GM19023 (cell line): Measurements from ENCODE around the gene TNNC2.
"Not testable (repeated sequence)": the region's sequence is repeated elsewhere in the genome, so short reads cannot be mapped to it uniquely, and the experiment has no call there.

Experiments used
- ATAC-seq: cut with Tn5 transposase; IDR thresholded peaks from one replicate; pipeline ENCODE4 v1.9.1; 2021; ENCODE audit warnings: mild to moderate bottlenecking, moderate library complexity; ENCODE audit not compliant: unreplicated experiment

The TNNC2 gene

DNA sequence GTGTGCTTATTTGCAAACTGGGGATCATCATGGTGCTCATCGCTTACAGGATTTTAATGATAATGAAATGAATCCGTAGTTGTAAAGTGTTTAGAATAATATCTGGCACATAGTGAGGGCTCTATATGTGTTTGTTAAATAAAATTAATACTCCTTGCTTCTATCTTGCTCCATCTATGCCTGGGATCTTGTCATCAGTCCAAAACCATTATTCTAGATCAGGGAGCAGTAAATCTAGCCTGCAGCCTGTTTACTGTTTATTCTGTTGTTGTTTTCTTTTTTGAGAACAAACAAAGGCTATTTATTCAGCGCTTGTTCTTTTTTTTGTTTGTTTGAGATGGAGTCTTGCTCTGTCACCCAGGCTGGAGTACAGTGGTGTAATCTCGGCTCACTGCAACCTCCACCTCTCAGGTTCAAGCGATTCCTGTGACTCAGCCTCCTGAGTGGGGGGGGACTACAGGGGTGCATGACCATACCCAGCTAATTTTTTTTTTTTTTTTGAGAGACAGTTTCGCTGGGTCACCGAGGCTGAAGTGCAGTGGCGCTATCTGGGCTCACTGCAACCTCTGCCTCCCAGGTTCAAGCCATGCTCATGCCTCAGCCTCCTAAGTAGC, 22.0 kb upstream of the TNNC2 start:
- no peak for ATAC-seq

DNA sequence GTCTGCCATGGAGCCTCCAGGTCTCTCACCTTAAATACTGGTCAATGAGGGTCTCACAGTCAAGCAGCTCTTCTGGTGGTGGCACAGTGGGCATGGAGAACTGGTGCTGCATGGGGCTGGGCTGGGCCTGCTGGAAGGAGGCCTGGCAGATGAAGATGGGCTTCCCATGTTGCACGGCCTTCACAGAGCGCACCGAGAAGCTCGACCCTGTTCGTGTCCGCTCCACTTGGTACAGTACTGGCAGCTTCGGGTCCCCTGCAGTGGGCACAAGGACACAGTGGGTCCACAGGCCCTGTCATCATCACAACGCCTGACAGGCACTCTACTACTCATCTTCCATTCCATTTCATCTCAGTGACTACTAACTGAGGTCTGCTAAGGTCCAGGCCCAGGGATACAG, 21.3 kb upstream of the TNNC2 start:
- no peak for ATAC-seq

DNA sequence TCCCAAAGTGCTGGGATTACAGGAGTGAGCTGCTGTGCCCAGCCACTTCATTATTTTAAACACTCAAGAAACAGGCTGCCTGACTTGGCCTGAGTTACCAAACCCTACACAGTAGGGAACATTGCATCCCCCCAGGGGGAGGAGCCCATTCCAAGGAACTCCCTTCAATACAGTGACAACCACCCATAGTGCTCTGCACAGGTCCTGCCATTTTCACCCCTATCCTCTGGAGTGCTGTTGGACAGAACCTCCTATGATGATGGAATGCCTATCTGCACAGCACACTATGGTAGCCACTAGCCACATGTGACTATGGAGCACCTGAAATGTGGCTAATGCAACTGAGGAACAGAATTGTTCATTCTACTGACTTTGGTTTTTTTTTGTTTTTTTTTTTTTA, 18.3 kb upstream of the TNNC2 start:
- no peak for ATAC-seq

DNA sequence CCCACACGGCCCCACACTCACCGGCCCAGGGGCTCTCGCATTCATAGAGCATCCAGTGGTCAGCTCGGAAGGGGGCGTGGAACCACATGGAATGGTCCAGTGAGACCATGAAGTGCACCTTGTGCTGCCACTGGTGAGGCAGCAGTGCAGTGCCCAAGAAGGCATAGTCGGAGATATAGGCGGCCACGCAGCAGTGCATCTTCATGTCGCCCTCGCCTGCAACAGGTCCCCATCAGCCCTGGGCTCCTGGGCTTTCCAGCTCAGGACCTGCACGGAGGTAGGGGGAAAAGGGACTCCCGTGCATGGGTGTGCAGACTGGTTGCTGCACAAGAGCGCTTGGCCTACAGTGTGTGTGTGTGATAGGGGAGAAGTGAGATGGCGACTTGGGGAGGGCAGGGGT, 16.4 kb upstream of the TNNC2 start:
- no peak for ATAC-seq

DNA sequence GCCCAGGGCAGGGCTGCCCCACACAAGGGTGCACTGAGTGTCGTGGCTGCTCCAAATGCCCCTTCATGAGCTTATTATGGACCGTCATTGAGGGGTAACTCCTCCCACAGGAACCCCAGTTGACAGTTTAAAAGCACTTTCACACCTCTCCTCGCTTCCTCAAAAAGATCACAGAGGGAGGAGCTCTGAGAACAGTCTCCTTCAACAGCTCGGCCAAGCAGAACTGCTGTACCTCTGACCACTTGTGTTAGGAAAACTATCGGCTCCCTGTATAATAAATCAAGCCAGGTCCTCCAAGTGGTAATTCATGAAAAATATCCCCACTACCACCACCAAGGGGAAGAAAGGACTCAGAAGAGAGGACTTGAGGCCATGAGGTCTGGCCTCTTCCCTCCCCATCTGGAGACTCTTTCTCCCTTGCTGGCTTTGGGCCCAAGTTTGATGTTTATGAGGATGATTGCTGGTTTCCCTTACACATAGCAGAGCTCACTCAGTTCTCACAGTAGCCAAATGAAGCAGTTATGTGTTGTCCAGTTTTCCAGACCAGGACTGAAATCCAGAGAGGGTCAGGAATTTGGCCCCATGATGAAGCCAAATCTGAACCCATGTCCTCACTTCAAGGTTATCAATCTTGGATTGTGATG, 15.2 kb upstream of the TNNC2 start:
- no peak for ATAC-seq

DNA sequence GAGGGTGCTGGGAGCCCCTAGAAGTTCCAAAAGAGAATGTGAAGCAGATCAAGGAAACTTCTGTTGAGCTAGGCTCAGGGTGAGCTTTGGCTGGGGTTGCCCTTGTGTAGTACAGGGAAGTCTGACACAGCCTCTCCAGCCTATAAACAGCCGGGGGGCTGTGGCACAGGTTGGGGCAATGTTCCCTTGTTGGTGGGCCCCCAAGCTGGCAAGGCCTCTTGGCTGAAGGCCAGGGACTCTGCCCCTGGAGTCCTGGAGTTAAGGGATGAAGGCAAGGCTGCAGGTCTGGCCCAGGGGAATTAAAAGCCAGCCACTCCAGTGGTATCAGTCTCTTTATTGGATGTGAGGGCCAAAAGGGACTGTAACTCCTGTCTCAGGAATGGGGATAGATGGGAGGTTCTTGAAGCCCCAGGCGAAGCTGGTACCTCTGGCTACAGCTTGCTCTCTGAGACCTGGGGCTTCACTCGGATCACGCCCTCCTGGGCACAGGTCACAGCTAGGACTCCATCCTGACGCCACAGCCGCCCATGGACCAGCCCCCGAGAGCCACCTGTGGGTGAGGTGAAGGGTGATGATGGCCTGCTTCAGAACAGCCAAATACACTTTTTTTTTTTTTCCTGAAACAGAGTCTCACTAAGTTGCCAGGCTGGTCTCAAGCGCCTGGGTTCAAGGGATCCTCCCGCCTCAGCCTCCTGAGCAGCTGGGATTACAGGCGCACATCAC, 14.5 kb upstream of the TNNC2 start:
- no peak for ATAC-seq

DNA sequence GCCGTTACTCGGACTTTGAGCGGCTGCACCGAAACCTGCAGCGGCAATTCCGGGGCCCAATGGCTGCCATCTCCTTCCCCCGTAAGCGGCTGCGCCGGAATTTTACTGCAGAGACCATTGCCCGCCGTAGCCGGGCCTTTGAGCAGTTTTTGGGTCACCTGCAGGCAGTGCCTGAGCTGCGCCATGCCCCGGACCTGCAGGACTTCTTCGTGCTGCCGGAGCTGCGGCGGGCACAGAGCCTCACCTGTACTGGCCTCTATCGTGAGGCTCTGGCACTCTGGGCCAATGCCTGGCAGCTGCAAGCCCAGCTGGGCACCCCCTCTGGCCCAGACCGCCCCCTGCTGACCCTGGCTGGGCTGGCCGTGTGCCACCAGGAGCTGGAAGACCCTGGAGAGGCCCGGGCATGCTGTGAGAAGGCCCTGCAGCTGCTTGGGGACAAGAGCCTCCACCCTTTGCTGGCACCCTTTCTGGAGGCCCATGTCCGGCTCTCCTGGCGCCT, 13.6 kb upstream of the TNNC2 start:
- no peak for ATAC-seq

DNA sequence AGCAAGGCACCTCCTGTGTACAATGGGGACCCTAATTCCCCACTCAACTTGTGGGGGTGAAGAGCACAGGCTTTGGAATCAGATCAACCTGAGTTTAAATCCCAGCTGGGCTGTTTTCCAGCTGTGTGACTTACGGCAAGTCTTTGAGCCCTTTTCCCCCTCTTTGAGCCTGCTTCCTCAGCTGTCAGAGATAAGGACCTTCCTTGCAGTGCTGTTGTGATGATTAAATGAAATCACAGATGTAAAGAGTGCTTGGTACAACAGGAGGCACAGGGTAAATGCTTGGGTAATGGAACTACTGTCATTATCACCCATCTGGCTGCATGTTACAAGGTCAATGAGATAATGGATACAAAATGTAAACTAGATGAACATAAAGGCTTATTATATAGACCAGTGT, 9.7 kb upstream of the TNNC2 start:
- ATAC-seq: no peak

DNA sequence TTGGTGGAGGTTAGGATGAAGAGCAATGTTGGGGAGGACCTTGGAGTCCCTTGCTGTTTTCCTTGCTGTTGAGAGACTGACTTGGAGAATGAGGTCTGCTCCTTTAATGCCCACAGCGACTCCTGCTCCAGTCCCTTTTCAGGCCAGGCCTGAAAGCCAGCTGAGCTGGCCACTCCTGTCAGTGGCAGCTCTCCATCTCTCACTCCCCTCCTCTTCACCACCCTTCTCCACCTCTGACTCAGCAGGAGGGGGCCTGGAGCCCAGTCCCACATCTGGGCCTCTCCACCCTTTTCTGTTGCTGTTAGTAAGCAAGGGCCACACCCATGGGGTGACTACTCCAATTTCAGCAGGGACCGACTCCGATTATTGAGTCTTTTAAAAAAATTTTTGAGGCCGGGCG, 8.7 kb upstream of the TNNC2 start:
- ATAC-seq: no peak

DNA sequence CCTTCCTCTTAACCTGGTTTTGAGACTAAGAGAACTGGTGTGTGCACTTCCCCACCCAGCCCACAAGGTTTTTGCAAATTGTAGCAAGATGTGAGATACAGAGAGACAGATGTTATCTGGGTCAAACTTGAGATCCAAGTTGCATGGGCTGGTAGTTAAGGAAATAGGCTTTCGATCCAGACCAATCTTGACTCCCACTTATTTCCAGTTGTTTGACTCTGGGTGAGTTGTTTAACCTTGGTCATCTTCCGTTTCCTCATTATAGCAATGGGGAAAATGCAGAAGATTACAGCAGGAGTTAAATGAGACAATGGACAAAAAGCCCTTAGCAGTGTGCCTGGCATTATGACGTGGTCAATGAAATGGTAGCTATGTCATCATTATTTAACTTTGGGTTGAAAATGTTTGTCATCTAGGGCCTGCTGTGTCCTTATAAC, 8.2 kb upstream of the TNNC2 start:
- no peak for ATAC-seq

DNA sequence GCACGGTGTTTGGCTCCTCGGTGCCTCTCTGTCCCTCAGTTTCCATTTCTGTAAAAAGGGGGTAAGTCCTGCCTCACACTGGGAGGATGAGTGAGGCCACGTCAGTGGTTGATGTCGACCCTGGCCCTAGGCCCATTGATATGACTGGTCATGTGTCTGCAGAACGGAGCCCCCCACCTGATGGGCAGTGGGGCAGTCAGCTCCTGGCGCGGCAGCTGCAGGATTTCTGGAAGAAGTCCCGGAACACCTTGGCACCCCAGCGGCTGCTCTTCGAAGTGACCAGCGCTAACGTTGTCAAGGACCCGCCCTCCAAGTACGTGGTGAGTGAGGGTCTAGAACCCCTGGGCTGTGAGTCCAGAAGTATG, 7.7 kb upstream of the TNNC2 start:
- ATAC-seq: no peak

DNA sequence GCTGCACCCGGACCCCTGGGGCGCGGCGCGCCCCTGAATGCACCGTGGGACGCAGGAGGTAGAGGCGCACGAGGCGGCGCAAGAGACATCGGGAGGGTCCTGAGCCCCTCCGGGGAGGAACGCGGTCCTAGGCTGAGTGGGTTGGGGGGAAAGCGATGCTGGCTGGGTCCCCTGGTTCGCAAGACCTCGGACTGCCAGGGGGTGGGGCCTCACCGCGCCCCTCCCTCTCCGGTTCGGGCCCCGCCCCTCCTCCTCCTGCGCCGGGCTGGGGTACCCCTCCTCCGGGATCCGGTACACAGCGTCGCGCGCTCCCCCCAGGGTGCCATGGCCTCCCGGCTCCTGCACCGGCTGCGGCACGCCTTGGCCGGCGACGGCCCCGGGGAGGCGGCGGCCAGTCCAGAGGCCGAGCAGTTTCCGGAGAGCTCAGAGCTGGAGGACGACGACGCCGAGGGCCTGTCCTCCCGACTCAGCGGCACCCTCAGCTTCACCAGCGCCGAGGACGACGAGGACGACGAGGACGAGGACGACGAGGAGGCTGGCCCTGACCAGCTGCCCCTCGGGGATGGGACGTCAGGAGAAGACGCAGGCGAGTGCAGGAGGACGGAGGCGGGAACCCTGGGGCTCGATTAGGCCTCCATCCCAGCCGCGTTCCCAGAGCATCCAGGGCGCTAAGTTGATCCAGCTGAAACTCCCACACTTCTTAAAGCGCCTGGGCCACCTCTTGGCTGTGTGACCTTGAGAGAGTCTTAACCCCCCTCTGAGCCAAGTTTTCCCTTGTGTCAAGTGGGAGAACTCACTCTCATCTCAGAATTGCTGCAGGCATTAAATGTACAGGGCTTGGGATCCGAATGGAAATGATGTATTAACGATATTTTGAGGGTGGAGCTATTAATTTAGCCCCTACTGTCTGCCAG, 7.0 kb upstream of the TNNC2 start:
- no peak for ATAC-seq

DNA sequence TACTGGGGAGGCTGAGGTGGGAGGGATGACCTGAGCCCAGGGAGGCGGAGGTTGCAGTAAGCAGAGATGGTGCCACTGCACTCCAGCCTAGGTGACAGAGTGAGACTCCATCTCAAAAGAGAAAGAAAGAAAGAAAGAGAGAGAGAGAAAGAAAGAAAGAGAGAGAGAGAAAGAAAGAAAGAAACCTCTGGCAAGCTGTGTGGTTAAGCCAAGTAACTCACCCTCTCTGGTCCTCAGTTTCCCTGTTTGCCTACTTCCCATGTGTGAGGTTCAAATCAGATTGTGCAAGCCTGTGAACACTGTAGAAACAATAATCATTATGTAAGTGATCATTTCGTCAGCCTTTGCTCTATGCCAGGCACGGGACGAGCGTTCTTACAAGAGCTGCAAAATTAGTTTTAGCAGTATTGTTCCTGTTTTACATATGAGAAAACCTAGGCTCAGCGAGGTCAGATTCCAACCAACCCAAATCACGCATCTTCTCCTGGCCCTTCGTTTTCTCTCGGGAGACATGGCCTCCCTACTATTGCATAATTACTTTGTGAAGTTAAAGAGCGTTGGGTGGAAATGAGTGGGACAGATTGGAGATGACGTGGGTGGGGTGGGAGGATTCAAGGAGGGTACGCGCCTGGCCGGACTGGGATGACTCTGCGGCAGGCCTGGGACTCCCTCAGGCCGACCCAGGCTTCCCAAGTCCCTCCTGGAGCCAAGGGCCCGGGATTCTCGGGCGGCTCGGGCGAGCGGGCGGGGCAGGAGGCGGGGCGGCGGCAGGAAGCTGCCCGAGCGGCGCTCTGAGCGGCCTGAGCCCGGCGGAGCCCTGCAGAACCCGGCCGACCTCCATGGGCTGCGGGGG, 6.1 kb upstream of the TNNC2 start, which contains the start of gene SNX21:
TSS of gene SNX21 (plus strand) at position 770 of the 853 bp plus-strand sequence. CDS start 121 bp downstream, outside the sequence.
- ATAC-seq: no peak

DNA sequence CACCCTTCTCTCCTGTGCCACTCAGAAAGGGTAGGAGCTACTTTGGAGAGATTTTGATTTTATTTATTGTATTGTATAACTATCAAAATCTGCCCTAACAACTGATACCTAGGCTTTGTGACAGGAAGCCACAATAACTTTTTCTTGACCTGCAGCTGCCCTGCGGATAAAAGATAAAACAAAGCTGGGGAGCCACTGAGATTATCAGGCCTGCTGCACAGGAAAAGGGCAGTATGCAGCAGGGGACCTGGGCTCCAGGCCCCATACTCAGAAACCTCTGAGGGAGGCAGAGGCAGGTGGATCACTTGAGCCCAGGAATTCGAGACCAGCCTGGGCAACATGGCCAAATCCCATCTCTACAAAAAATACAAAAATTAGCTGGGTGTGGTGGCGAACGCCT, 5.5 kb upstream of the TNNC2 start:
- ATAC-seq: no peak

DNA sequence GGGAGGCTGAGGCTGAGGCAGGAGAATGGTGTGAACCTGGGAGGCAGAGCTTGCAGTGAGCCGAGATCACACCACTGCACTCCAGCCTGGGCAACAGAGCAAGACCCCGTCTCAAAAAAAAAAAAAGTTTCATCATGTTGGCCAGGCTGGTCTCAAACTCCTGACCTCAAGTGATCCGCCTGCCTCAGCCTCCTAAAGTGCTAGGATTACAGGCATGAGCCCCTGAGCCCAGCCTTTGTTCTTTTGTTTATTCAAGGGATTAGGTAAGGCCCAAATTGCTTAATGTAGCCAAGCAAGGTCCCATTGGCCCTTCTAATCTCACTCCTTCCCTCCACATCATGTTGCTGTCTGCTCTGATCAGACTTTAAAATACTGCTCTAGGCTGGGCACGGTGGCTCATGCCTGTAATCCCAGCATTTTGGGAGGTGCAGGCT, 2.6 kb upstream of the TNNC2 start:
- not testable (repeated sequence) for ATAC-seq

DNA sequence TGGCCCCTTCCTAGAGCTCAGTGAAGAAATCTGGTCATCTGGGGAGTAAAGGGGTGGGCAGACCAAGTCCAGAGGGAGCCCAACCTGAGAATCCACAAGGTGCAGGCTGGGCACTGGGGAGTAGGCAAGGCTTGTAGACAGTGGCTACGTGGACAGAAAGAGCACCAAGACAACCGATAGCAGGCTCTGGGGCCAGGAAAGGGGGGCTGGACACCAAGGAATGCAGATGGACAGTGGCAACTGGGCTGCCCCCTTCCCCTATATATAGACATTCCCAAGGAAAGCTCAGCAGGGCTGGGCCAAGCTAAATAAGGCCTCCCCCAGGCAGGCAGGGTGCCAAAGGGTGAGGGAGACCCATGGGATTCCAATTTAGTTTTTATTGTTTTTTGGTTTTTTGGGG, 1.5 kb upstream of the TNNC2 start:
- no peak for ATAC-seq

DNA sequence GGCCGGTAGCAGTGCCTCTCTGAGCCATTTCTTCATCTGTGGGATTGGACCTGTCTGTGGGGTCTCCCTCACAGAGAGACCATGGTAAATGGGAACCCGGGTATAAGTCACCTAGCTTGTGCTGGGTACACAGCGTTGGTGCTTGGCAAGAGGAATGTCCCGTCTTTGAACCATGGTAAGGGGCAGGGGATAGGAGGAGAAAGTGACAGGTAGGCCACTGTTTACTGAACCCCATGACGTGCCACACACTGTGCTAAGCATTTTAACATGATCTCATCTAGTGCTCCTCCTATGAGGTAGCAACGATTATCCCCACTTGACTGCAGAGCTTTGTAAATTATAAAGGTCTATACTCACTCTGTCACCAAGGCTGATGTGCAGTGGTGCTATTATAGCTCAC, 600 bp upstream of the TNNC2 start:
- ATAC-seq: no peak

DNA sequence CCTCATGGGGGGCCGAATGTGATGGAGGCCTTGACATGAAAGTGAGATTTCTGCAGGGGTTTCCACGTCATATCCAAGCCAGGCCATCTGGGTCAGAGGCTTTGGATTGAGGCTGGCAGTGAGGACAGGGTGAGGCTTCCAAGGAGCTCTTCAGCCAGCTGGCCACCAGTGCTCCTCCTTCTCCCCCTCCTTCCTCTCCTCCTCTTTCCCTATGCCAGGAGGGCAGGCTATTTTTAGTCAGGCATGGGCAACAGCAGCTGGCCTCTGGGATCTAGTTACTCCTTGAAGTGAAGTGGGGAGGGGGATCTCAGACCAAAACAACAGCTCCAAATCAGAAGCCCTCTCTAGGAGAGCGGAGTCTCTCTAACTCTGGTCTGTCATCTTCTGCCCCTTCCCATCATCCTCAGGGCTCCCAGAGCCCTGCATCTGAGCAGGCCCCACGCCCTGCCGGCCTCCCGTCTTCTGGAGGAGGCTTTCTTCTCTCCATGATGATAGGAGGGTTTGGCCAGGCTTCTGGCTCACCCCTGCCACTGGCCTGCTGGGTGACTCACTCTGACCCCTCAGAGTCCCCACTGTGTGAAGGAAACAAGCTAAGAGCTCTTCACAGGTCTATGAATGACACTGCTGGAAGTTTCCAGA, 612 bp downstream of the TNNC2 start:
- ATAC-seq: no peak

DNA sequence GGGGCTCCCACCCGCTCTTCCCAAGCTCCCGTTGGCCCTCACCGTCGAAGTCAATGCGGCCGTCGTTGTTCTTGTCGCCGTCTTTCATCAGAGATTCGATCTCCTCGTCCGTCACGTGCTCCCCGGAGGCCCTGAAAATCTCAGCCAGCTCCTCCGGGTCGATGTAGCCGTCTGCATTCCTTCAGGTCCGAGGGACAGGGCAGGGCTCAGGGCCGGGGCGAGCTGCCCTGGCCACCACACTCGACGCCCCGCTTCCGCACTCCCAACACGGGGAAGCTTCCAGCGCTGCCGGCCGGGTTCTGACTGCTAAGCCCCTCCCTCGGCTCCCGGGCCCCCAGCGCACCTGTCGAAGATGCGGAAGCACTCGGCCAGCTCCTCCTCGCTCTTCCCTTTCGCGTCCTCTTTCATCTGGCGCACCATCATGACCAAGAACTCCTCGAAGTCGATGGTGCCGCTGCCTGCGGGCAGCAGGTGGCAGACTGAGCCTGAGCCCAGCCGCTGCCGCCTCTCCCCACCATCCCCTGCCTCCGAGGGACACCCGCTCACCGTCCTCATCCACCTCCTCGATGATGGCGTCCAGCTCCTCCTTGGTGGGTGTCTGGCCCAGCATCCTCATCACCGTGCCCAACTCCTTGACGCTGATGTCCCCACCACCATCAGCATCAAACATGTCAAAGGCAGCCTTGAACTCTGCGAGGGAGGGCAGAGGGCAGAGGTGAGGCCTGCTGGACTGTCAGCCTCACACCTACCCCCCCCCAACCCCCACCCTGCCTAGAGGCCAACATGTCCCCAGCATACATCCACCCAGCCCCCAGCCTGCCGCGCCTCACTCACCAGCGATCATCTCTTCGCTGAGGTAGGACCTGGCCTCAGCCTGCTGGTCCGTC, 2.9 kb downstream of the TNNC2 start:
- no peak for ATAC-seq
